Measurements from ENCODE around the gene MAP4. TPM values are rescaled to one million over a fixed set of nuclear protein-coding genes. Genes with fewer than 3 reads are reported as not detected.
A peak's percentile ranks its signal among the peaks of the same experiment; 100 is the strongest.

MAP4 gene
- total RNA-seq, 2 donors from 2014 or later, result 70.6 to 101 TPM

DNA sequence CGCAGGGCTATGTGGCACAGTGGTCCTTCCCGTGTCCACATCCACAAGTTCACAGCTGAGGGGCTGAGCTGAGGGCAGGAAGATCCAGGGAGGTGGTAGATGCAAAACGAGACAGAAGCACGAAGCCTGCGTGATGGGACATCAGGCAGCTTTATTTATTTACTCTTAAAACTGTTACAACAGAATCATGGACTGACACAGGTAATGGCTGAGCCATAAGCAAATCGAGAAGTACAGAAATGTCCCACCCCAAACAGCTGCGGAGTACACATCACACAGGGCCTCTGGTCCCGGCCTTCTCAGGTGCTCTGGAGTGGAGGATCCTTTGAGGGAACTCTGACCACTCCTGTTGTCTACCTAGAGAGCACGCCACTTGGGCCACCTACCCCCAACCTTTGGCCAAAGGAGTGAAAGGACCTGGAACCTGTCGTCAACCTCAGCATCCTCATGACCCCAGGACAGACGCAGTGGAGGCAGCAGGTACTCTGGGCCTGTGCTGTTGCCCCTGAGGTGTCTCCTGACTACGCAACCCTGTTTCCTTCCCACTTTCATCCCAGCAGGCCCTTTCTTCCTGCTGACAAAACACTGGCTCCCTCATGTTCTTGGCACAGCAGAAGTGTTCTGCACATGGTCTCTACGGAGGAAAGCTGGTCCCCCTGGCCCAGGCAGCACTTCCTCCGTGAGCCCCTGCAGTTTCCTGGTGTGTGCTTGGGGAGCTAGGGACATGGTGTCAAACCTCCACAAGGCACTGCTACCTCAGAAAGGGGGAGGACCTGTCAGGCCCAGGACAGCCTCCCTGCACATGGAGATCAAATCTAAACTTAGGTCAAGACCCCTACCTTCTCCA is 165.4 kb downstream of the MAP4 start:
- ATAC-seq (no peak), DNase-seq (no peak)
- no peak overlapping the region for H3K27ac ChIP-seq
- intact Hi-C loops (cut with DNase I), result no loop called here
- H3K9me3 ChIP-seq, result no peaks in the 10 kb centered on the region
- peaks cover 15 to 54% of the 10 kb centered on the region in 2 donors for H3K36me3 ChIP-seq (replicated peaks in 1 of 2; ENCODE audit: insufficient read depth in 1 of 2, low read depth in 2 of 2)
- no peaks in the 10 kb centered on the region for H3K4me1 ChIP-seq
- TF ChIP-seq, protein P1, sequence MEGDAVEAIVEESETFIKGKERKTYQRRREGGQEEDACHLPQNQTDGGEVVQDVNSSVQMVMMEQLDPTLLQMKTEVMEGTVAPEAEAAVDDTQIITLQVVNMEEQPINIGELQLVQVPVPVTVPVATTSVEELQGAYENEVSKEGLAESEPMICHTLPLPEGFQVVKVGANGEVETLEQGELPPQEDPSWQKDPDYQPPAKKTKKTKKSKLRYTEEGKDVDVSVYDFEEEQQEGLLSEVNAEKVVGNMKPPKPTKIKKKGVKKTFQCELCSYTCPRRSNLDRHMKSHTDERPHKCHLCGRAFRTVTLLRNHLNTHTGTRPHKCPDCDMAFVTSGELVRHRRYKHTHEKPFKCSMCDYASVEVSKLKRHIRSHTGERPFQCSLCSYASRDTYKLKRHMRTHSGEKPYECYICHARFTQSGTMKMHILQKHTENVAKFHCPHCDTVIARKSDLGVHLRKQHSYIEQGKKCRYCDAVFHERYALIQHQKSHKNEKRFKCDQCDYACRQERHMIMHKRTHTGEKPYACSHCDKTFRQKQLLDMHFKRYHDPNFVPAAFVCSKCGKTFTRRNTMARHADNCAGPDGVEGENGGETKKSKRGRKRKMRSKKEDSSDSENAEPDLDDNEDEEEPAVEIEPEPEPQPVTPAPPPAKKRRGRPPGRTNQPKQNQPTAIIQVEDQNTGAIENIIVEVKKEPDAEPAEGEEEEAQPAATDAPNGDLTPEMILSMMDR (IDR thresholded peaks at IDR 0.05), result no peak
- no peak for TF ChIP-seq POLR2A (IDR thresholded peaks at IDR 0.05)
- no peak overlapping the region for H3K4me3 ChIP-seq
- 75 to 82% methylated on average over 11 to 14 of the region's 14 CpGs for WGBS, 2 donors
- no peaks in the 10 kb centered on the region for H3K27me3 ChIP-seq

DNA sequence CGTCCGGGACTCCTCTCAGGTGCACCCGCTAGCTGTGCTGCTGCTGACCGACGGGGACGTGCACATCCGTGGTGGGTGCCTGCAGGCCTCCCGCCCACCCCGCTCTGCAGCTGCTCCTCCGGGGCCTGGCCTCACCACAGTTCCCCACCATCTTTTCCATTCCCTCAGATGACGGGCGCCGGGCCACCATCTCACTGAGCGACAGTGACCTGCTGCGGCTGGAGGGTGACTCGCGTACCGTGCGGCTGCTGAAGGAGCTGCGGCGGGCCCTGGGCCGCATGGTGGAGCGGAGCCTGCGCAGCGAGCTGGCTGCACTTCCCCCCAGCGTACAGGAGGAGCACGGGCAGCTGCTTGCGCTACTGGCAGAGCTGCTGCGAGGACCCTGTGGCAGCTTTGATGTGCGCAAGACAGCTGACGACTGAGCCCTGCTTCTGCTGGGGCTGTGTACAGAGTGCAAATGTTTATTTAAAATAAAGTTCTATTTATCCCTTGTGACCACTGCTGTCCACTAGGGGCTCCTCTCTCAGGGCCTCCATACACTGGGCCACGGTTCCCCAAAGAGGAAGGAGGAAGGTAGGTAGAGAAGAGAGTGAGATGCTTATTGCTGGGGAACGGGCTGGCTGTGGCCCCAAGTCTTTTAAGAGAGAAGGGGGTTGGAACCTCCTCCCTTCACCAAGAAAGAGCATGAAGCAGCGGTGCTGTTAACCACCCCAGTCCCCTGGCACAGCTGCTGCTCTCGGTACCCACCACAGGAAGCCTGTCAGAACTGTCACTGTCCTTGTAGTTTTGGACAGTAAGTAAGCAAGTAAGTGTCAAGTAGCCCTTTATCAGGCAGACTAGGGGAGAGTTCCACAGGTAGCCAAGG is 166.3 kb downstream of the MAP4 start:
- Histone ChIP-seq H3K4me1 (no peaks in the 10 kb centered on the region), H3K27ac (no peak overlapping the region), H3K27me3 (no peaks in the 10 kb centered on the region), H3K36me3 (replicated peaks in 1 of 2; ENCODE audit: insufficient read depth in 1 of 2, low read depth in 2 of 2) (peaks cover 15 to 49% of the 10 kb centered on the region in 2 donors), H3K4me3 (no peak overlapping the region), H3K9me3 (no peaks in the 10 kb centered on the region)
- TF ChIP-seq, protein P1 (IDR thresholded peaks at IDR 0.05), result peak in 6 of 7 experiments; percentile 12 to 45 (median 24)
- no peak for TF ChIP-seq POLR2A (IDR thresholded peaks at IDR 0.05)
- intact Hi-C loops (cut with DNase I), result loop anchor here (10.0 kb wide), 2 partner anchors 145 to 295 kb away; no protein-coding TSS in a partner anchor
- DNase-seq (peak in 1 of 4 donors; percentile 36), ATAC-seq (no peak)
- WGBS, 2 donors, result 86 to 87% methylated on average over 22 to 35 of the region's 35 CpGs

DNA sequence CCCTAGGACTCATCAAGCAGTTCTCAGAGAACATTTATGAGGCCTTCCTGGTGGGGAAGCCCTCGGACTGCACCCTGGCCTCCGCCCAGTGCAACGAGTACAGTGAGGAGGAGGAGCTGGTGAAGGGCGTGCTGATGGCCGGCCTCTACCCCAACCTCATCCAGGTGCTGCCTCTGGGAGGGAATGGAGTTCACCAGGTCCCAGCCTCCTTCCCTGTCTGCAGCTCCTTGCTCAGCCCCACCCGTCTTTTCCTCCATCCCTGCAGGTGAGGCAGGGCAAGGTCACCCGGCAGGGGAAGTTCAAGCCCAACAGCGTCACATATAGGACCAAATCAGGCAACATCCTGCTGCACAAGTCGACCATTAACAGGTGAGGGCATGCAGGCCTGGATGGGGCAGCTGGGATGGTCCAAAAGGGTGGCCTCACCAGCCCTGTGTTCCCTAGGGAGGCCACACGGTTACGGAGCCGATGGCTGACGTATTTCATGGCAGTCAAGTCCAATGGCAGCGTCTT is 167.0 kb downstream of the MAP4 start:
- no peak for TF ChIP-seq POLR2A (IDR thresholded peaks at IDR 0.05)
- TF ChIP-seq, protein P1 (IDR thresholded peaks at IDR 0.05), result no peak
- Histone ChIP-seq H3K4me1 (no peaks in the 10 kb centered on the region), H3K27ac (no peak overlapping the region), H3K27me3 (no peaks in the 10 kb centered on the region), H3K4me3 (no peak overlapping the region), H3K9me3 (no peaks in the 10 kb centered on the region), H3K36me3 (replicated peaks in 1 of 2; ENCODE audit: insufficient read depth in 1 of 2, low read depth in 2 of 2) (peaks cover 15 to 44% of the 10 kb centered on the region in 2 donors)
- no peak for ATAC-seq
- intact Hi-C loops (cut with DNase I), result loop anchor here (10.0 kb wide), 2 partner anchors 146 to 296 kb away; no protein-coding TSS in a partner anchor
- 75 to 77% methylated on average over 4 to 14 of the region's 14 CpGs for WGBS, 2 donors
- DNase-seq, result no peak

DNA sequence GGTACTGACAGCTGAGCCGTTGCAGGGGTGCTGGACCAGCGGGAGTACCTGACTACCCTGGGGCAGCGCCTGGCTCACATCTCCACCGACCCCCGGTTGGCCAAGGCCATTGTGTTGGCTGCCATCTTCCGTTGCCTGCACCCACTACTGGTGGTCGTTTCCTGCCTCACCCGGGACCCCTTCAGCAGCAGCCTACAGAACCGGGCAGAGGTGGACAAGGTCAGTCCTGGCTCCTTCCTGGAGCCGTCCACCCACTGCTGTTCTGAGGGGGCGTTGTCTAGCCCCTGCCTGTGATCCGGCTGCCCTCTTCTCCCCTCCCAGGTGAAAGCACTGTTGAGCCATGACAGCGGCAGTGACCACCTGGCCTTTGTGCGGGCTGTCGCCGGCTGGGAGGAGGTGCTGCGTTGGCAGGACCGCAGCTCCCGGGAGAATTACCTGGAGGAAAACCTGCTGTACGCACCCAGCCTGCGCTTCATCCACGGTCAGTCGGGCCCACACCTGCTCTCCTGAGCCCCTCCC is 167.6 kb downstream of the MAP4 start:
- peaks cover 15 to 41% of the 10 kb centered on the region in 2 donors for H3K36me3 ChIP-seq (replicated peaks in 1 of 2; ENCODE audit: insufficient read depth in 1 of 2, low read depth in 2 of 2)
- H3K9me3 ChIP-seq, result no peaks in the 10 kb centered on the region
- WGBS, 2 donors, result 86 to 87% methylated on average over 19 to 23 of the region's 23 CpGs
- H3K27me3 ChIP-seq, result no peaks in the 10 kb centered on the region
- TF ChIP-seq, protein P1 (IDR thresholded peaks at IDR 0.05), result no peak
- TF ChIP-seq POLR2A (IDR thresholded peaks at IDR 0.05), result peak in 1 of 3 donors; percentile 4
- DNase-seq (no peak), ATAC-seq (no peak)
- no peaks in the 10 kb centered on the region for H3K4me1 ChIP-seq
- no peak overlapping the region for H3K4me3 ChIP-seq
- no peak overlapping the region for H3K27ac ChIP-seq
- intact Hi-C loops (cut with DNase I), result loop anchor here (10.0 kb wide), 2 partner anchors 146 to 296 kb away; no protein-coding TSS in a partner anchor

All from body of pancreas (tissue), 4 donors.